ENCODE measurements around the gene COL5A1. TPM values are rescaled to one million over a fixed set of nuclear protein-coding genes. Genes with fewer than 3 reads are reported as not detected.

COL5A1 gene
- polyA plus RNA-seq, 1 donor (not counting 4 experiments of a cell fraction or from before 2014, with no cell fraction given), result 3.1 TPM

DNA sequence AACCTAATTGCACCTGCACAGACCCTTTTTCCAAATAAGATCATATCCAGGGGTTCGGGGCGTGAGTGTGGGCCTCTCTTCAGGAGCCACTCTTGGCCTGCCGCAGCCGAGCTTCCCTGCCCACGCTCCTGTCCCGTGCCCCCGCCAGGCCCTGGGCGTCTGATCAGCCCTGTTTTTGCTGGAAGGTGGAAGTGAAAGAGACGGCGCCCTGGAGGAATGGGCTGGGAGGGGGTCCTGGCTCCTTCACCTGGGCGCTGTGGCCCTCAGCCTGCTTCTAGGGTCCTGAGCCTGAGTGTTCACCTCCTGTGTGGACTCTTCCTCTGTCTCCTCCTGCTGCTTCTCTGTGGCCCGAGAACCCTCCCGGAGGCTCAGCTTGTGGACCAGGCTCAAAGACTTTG, 11.2 kb upstream of the COL5A1 start:
- Histone ChIP-seq H3K27ac (ENCODE audit: control insufficient read depth, insufficient read depth, low read length) (no peak overlapping the region), H2AFZ (ENCODE audit: control insufficient read depth, low read length) (no peak overlapping the region)
- no peak for DNase-seq (ENCODE audit: low read depth, low spot score)

DNA sequence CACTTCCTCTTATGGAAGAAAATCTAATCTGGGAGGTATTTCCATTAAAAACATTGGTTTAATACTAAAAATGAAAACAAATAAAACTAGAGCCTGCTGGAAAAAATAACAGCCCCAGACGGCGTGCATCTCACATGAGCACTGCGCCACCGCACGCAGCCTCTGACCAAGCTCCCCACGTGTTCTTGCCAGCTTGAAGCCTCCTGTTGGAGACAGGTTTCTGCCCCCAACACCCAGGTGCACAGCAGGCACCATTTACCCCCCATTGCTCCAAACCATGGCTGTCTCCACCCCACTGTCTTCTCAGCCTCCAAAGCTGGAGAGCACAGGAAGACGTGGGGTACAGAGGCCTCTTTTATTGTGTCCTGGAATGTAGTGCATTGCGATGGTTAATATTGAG, 10.7 kb upstream of the COL5A1 start:
- H3K9me3 ChIP-seq (ENCODE audit: control insufficient read depth, low read depth, low read length), result no peaks in the 10 kb centered on the region

More for the DNA sequence above, 11.2 kb upstream of the COL5A1 start:
- Histone ChIP-seq H4K20me1 (ENCODE audit: control insufficient read depth, extremely low read depth, insufficient read depth, low read length) (no peaks in the 10 kb centered on the region), H3K9me1 (ENCODE audit: control insufficient read depth, extremely low read depth, insufficient read depth, low read length) (no peaks in the 10 kb centered on the region), H3K9ac (ENCODE audit: control insufficient read depth, extremely low read depth, insufficient read depth, low read length) (no peak overlapping the region), H3K79me2 (ENCODE audit: control insufficient read depth, insufficient read depth, low read length) (no peaks in the 10 kb centered on the region), H3K27me3 (ENCODE audit: control insufficient read depth, extremely low read depth, insufficient read depth, low read length) (peaks cover 4% of the 10 kb centered on the region), H3K4me3 (ENCODE audit: control insufficient read depth in 2 of 3, extremely low read depth in 1 of 3, insufficient read depth in 2 of 3, low read depth in 1 of 3, low read length in 3 of 3) (no peak overlapping the region), H3K9me3 (ENCODE audit: control insufficient read depth, low read depth, low read length) (no peaks in the 10 kb centered on the region), H3K4me2 (ENCODE audit: control insufficient read depth, extremely low read depth, insufficient read depth, low read depth, low read length) (no peak overlapping the region), H3K36me3 (ENCODE audit: control insufficient read depth in 2 of 2, extremely low read depth in 1 of 2, insufficient read depth in 2 of 2, low read length in 2 of 2) (no peaks in the 10 kb centered on the region), H3K4me1 (ENCODE audit: control insufficient read depth, extremely low read depth, insufficient read depth, low read length) (peaks cover 14% of the 10 kb centered on the region)
- TF ChIP-seq EZH2 (IDR thresholded peaks at IDR 0.05; ENCODE audit: low read length), result no peak
- TF ChIP-seq, protein P1, sequence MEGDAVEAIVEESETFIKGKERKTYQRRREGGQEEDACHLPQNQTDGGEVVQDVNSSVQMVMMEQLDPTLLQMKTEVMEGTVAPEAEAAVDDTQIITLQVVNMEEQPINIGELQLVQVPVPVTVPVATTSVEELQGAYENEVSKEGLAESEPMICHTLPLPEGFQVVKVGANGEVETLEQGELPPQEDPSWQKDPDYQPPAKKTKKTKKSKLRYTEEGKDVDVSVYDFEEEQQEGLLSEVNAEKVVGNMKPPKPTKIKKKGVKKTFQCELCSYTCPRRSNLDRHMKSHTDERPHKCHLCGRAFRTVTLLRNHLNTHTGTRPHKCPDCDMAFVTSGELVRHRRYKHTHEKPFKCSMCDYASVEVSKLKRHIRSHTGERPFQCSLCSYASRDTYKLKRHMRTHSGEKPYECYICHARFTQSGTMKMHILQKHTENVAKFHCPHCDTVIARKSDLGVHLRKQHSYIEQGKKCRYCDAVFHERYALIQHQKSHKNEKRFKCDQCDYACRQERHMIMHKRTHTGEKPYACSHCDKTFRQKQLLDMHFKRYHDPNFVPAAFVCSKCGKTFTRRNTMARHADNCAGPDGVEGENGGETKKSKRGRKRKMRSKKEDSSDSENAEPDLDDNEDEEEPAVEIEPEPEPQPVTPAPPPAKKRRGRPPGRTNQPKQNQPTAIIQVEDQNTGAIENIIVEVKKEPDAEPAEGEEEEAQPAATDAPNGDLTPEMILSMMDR (optimal IDR thresholded peaks at IDR 0.05 in 1 of 3, IDR thresholded peaks at IDR 0.05 in 1 of 3, conservative IDR thresholded peaks at IDR 0.05 in 1 of 3; ENCODE audit: extremely low read depth in 1 of 3, insufficient read depth in 2 of 3, low read length in 3 of 3), result no peak
- FAIRE-seq, result no peak
- dilution Hi-C loops (cut with MboI; ENCODE audit: extremely low pct_ligation_motif_present, low sequenced_read_pairs), result no loop called here

More for the DNA sequence above, 10.7 kb upstream of the COL5A1 start:
- no peak overlapping the region for H3K27ac ChIP-seq (ENCODE audit: control insufficient read depth, insufficient read depth, low read length)
- no peak for TF ChIP-seq EZH2 (IDR thresholded peaks at IDR 0.05; ENCODE audit: low read length)
- TF ChIP-seq, protein P1 (optimal IDR thresholded peaks at IDR 0.05 in 1 of 3, IDR thresholded peaks at IDR 0.05 in 1 of 3, conservative IDR thresholded peaks at IDR 0.05 in 1 of 3; ENCODE audit: extremely low read depth in 1 of 3, insufficient read depth in 2 of 3, low read length in 3 of 3), result no peak
- H3K9me1 ChIP-seq (ENCODE audit: control insufficient read depth, extremely low read depth, insufficient read depth, low read length), result no peaks in the 10 kb centered on the region
- no peaks in the 10 kb centered on the region for H4K20me1 ChIP-seq (ENCODE audit: control insufficient read depth, extremely low read depth, insufficient read depth, low read length)
- peaks cover 4% of the 10 kb centered on the region for H3K27me3 ChIP-seq (ENCODE audit: control insufficient read depth, extremely low read depth, insufficient read depth, low read length)
- H3K36me3 ChIP-seq (ENCODE audit: control insufficient read depth in 2 of 2, extremely low read depth in 1 of 2, insufficient read depth in 2 of 2, low read length in 2 of 2), result no peaks in the 10 kb centered on the region
- no peak overlapping the region for H2AFZ ChIP-seq (ENCODE audit: control insufficient read depth, low read length)
- no peak overlapping the region for H3K9ac ChIP-seq (ENCODE audit: control insufficient read depth, extremely low read depth, insufficient read depth, low read length)
- no peak overlapping the region for H3K4me3 ChIP-seq (ENCODE audit: control insufficient read depth in 2 of 3, extremely low read depth in 1 of 3, insufficient read depth in 2 of 3, low read depth in 1 of 3, low read length in 3 of 3)
- H3K4me2 ChIP-seq (ENCODE audit: control insufficient read depth, extremely low read depth, insufficient read depth, low read depth, low read length), result no peak overlapping the region
- DNase-seq (ENCODE audit: low read depth, low spot score) (no peak), FAIRE-seq (no peak)
- dilution Hi-C loops (cut with MboI; ENCODE audit: extremely low pct_ligation_motif_present, low sequenced_read_pairs), result no loop called here
- H3K4me1 ChIP-seq (ENCODE audit: control insufficient read depth, extremely low read depth, insufficient read depth, low read length), result peaks cover 10% of the 10 kb centered on the region
- no peaks in the 10 kb centered on the region for H3K79me2 ChIP-seq (ENCODE audit: control insufficient read depth, insufficient read depth, low read length)
